A673 (cell line): ENCODE results near the gene PALD1.

Experiments
- EZH2 ChIP-seq: fragments of 200-600 bp; sonication (generic); IDR thresholded peaks from 2 replicates; pipeline ENCODE4 v1.6.1; 2017; ENCODE audit warnings: borderline replicate concordance, low read depth, mild to moderate bottlenecking, mixed read lengths, antibody characterized with exemption, low read length; ENCODE audit not compliant: poor library complexity, severe bottlenecking
- TF ChIP-seq, protein P1 (sequence below): fragments of 300-800, 200-600 bp; sonication (generic); conservative IDR thresholded peaks from 2 replicates; pipeline ENCODE4 v1.5.1; 2017; ENCODE audit warnings: low read depth, mild to moderate bottlenecking, antibody characterized with exemption, low read length, moderate library complexity, mixed read lengths

DNA sequence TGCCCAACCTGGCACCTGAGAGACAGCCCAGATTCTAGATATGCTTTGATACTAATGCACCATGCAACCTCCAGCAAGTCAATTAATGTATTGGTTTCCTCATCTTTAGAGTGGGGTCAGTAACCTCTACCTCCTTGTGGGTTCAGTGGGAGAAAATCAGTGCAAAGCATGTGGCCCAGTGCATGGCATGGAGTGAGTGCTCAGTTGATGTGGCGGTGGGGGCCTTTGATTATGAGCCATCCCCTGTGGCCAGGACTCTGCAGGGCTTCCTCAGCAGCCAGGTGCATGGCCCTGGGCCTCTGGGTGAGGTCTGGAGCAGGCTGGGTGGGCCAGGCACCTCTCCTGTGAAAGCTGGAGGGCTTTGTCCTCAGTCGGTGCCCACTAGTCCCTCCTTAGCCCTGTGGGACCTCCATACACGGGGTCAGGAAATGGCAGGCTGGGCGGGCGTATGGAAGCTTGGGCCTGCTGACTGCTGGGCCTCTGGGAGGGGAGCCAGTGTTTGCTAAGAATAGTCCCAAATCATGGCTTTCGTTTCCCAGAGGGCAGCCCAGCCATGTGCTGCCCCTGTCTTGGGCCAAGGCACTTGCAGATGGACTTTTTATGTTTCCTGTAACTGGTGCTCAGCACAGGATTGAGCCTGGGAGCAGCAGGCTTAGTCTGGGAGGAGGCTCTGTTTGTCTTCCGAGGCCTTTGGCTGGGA, 3.4 kb downstream of the PALD1 start:
- TF ChIP-seq, protein P1, sequence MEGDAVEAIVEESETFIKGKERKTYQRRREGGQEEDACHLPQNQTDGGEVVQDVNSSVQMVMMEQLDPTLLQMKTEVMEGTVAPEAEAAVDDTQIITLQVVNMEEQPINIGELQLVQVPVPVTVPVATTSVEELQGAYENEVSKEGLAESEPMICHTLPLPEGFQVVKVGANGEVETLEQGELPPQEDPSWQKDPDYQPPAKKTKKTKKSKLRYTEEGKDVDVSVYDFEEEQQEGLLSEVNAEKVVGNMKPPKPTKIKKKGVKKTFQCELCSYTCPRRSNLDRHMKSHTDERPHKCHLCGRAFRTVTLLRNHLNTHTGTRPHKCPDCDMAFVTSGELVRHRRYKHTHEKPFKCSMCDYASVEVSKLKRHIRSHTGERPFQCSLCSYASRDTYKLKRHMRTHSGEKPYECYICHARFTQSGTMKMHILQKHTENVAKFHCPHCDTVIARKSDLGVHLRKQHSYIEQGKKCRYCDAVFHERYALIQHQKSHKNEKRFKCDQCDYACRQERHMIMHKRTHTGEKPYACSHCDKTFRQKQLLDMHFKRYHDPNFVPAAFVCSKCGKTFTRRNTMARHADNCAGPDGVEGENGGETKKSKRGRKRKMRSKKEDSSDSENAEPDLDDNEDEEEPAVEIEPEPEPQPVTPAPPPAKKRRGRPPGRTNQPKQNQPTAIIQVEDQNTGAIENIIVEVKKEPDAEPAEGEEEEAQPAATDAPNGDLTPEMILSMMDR: no peak
- TF ChIP-seq EZH2: no peak
